BJ (cell line): ENCODE data around the gene KLHDC3. TPM values are rescaled to one million over a fixed set of nuclear protein-coding genes. Genes with fewer than 3 reads are reported as not detected.

Source experiments
- CTCF ChIA-PET: fragments of 350-600 bp; formaldehyde crosslinking; extraction: SDS; loops from one replicate; lab custom pipeline; 2021; ENCODE audit warnings: antibody characterized with exemption, inconsistent platforms; lab: Yijun Ruan, JAX
- POLR2A ChIA-PET: fragments of 300-600 bp; sonication (Branson Sonifier 250); formaldehyde crosslinking; extraction: SDS; loops from one replicate; lab custom pipeline; 2021; ENCODE audit warnings: antibody characterized with exemption; lab: Charles Lee
- DNase-seq: peaks from one replicate; pipeline ENCODE4 v3.0.0-alpha.2; 2011; ENCODE audit warnings: low read depth
- H3K27me3 ChIP-seq: 2 replicates; pipeline ENCODE4 v1.6.0; 2011; ENCODE audit warnings: low read length; ENCODE audit not compliant: control insufficient read depth, insufficient read depth
- H3K36me3 ChIP-seq: 2 replicates; pipeline ENCODE4 v1.5.1; 2011; ENCODE audit warnings: low read length; ENCODE audit not compliant: control insufficient read depth, insufficient read depth
- H3K4me3 ChIP-seq: 2 replicates; pipeline ENCODE4 v1.5.1; 2011; ENCODE audit warnings: low read depth, mild to moderate bottlenecking, control low read depth, low read length
- polyA plus RNA-seq: library from polyadenylated mRNA; depleted of rRNA; stranded (reverse); fragments of >200 nt; gene quantifications from 2 replicates; pipeline ENCODE4 v1.2.3, GENCODE V29; 2011
- TF ChIP-seq, protein P1 (sequence below): IDR thresholded peaks from 2 replicates; pipeline ENCODE4 v1.5.1; 2011; ENCODE audit warnings: low read depth, mild to moderate bottlenecking, control low read depth, inconsistent platforms, low read length, moderate library complexity; ENCODE audit not compliant: insufficient read depth

The KLHDC3 gene
- polyA plus RNA-seq, 1 experiment: 102 TPM

DNA sequence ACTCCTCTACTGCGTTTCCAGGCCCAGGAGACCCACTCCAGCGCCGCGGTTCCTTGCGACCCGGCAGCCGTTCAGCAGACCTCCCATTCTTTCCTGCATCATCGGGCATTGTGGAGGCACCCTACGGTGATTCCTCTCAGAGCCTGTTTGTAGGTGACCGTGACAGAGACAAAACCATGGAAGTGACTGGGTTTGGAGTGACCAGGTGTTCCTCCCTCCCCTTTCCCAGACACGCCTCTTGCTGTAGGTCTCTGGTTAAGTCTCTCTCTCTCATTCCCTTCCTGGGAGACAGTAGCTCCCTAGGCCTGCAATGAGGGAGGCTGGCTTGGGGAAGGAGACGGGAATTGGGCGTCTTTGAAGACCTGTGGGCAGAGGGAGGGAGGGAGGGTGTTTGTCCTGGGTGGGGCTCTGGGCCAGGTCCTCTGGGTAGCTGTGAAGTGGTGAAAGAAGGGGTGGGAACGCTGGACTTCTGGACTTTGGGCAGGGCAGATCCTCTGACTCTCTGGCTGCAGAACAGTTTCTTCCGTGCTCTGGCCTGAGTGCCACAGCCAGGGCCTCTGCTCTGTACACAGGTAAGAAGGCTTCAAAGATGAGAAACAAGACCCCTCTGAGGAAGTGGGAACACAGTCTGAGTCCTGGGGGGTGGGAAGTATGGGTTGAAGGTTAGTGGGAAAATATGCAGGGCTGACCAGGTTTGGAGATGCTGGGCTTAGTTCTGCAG lies 46.1 kb downstream of the KLHDC3 start:
- ChIA-PET POLR2A (no interaction called here), CTCF (interaction anchor here (0.6 to 3.7 kb wide), 7 partner anchors 9 to 114 kb away, joined by 3 to 25 read pairs (median 4); no protein-coding TSS in a partner anchor)
- Histone ChIP-seq H3K27me3 (no peaks in the 10 kb centered on the region), H3K36me3 (no peaks in the 10 kb centered on the region), H3K4me3 (peak overlapping the region; percentile 71)
- TF ChIP-seq, protein P1, sequence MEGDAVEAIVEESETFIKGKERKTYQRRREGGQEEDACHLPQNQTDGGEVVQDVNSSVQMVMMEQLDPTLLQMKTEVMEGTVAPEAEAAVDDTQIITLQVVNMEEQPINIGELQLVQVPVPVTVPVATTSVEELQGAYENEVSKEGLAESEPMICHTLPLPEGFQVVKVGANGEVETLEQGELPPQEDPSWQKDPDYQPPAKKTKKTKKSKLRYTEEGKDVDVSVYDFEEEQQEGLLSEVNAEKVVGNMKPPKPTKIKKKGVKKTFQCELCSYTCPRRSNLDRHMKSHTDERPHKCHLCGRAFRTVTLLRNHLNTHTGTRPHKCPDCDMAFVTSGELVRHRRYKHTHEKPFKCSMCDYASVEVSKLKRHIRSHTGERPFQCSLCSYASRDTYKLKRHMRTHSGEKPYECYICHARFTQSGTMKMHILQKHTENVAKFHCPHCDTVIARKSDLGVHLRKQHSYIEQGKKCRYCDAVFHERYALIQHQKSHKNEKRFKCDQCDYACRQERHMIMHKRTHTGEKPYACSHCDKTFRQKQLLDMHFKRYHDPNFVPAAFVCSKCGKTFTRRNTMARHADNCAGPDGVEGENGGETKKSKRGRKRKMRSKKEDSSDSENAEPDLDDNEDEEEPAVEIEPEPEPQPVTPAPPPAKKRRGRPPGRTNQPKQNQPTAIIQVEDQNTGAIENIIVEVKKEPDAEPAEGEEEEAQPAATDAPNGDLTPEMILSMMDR: no peak
- no peak for DNase-seq

GRCh38 chr6:43060755-43061633 lies 46.9 kb downstream of the KLHDC3 start:
- ChIA-PET CTCF (interaction anchor here (0.6 to 3.7 kb wide), 8 partner anchors 8 to 113 kb away, joined by 3 to 25 read pairs (median 4); no protein-coding TSS in a partner anchor), POLR2A (no interaction called here)
- Histone ChIP-seq H3K27me3 (no peaks in the 10 kb centered on the region), H3K36me3 (peaks cover 3% of the 10 kb centered on the region; the same call in 1 of the 2 replicates), H3K4me3 (peak overlapping the region; percentile 71; the same call in 1 of the 2 replicates)
- no peak for DNase-seq
- TF ChIP-seq, protein P1: no peak

DNA sequence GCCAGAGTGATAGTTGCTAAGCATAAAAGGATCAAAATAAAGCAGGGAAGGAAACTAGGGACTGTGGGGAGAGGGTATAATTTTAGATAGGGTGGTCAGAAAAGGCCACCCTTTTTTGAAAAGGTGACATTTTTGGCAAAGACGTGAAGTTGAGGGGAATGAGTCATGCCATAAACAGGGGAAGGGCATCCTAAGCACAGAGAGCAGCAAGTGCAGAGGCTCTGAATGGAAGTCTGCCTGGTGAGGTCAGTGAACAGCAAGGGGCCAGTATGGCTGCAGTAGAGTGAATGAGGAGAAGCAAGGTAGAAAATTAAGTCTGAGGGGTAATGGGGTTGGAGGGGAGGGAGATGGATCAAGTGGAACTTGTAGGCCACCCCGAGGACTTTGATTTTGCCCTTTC lies 47.8 kb downstream of the KLHDC3 start:
- POLR2A ChIA-PET: no interaction called here
- DNase-seq: no peak
- CTCF ChIA-PET: interaction anchor here (0.8 to 3.7 kb wide), 2 partner anchors 64 to 81 kb away, joined by 3 to 25 read pairs; no protein-coding TSS in a partner anchor
- no peak overlapping the region for H3K4me3 ChIP-seq
- TF ChIP-seq, protein P1: no peak
- H3K36me3 ChIP-seq: peaks cover 7% of the 10 kb centered on the region; the same call in 1 of the 2 replicates
- H3K27me3 ChIP-seq: no peaks in the 10 kb centered on the region

DNA sequence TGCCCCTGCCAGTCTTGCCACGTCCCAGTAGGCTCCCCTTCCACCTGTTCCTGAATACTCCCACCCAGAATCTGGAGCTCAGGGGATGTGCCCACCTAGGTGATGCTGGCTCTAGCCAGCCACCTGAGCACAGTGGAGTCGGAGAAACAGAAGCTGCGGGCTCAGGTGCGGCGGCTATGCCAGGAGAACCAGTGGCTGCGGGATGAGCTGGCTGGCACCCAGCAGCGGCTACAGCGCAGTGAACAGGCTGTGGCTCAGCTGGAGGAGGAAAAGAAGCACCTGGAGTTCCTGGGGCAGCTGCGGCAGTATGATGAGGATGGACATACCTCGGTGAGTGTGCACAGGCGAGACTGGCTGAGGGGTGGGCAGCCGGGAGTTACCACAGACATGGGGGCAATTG lies 48.8 kb downstream of the KLHDC3 start:
- H3K4me3 ChIP-seq: no peak overlapping the region
- peaks cover 7% of the 10 kb centered on the region; the same call in 1 of the 2 replicates for H3K36me3 ChIP-seq
- TF ChIP-seq, protein P1: no peak
- ChIA-PET POLR2A (no interaction called here), CTCF (interaction anchor here (0.6 to 3.7 kb wide), 4 partner anchors 10 to 274 kb away, joined by 3 to 23 read pairs (median 4); no protein-coding TSS in a partner anchor)
- no peak for DNase-seq
- H3K27me3 ChIP-seq: no peaks in the 10 kb centered on the region
